Measurements from ENCODE around the gene ADCY4.

The ADCY4 gene

DNA sequence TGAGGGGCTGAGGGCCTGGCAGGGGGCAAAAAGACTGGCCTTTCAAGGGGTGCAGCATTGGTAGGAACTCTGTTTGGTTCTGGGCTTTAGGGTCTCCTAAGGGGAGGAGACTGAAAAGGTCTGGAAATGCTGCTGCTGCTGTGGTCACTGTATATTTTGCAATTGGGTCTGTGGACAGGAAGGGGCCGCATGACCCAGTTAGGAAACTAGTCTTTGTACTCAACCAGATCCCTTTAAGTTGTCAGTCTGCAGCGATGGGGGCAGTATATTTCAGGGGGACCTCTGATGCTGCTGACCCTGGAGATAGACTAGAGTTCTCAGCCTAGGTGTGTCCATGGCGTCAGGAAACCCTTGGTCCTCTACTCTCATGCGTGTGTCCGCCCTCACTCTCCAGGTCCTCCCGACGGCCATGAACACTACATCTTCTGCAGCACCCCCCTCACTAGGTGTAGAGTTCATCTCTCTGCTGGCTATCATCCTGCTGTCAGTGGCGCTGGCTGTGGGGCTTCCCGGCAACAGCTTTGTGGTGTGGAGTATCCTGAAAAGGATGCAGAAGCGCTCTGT, 19.5 kb downstream of the ADCY4 start:
- no peak for DNase-seq

DNA sequence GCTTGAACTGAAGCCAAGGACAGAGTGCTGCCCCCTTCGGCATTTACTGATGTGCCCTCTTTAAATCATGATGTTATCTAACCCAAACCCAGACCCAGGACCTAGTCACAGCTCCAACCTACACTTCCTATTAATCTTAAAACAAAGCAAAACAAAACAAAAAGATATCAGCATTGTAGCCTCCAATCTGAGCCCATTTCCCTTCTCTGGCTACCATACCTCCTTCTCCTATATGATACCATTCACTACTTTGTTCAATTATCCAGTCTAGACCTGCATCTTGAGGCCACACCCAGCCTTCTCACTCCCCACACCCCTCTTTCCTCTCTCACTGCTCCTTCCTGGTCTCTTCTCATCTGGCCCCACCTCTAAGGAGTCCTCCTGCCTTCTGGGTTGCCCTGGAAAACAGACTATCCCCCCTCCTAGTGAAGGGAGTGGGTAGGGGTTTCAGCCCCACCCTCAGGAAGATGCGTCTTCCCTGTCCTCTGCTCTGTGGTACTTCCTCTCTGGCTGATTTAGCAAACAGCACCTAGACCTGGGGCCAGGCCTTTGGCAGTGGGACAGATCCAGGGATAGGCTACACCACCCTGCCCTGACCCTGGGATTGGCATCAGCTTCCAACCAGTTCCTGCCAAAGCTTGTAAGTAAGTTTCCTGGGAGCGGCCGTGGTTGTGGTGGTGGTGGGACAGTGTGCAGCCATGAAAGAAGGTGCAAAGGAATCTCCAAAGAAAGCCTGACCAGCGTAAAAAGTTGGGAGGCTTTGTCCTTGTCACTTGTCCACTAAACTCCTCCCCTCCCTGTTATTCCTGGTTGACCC, 20.3 kb downstream of the ADCY4 start:
- no peak for DNase-seq

DNA sequence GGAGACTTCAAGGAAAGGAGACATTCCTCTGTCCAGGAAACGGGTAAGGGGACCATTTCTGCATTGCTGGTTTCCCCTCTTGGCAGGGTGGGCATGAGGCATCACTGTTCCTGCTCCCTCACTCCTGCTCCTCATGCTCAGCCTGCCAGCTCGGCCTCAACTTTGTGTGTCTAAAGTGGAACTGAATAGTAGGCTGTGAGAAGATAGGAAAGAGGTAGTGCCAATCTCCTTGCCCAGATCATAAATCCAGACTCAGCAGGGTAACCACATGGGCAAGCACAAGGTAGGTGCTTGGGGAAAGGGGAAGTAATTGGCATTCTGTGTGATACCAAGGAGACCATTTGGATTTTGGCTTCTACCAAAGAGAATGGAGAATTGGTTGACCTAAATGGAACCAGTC, 21.0 kb downstream of the ADCY4 start:
- no peak for DNase-seq

DNA sequence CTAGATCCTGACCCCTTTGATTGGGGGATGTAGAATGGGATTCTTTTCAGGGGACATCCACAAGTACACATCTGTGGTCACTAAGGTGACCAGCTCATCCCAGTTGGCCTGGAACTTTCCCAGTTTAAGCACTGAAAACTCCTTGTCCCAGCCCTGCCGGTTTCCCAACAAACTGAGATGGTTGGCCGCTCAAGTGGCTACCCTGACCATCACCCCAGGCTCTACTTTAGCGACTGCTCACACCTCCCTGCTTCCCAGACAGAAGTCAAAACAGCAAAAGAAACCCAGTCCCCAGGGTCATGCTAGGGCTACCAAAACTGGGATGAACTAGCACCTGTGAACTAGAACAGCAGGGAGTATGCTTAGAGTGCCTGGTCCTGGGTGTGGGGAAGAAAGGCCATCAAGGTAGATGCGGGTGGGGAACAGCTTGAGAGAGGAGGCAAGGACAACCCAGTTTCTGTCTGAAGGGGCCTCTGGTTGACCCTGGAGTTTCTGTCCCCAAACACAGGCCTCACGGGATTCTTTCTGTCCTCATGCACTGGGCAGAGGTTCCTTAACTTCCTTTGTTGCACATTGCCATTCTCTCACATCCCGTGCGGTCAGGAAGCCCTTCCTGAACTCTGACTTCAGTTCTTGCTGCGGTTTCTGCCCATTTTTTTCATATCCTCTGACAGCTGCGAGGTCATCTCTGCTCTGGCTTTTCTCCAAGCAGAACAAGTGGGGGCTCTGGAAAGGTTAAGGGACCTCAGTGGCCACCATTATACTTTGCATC, 21.9 kb downstream of the ADCY4 start:
- DNase-seq: peak; percentile 77 to 89 (median 84)

DNA sequence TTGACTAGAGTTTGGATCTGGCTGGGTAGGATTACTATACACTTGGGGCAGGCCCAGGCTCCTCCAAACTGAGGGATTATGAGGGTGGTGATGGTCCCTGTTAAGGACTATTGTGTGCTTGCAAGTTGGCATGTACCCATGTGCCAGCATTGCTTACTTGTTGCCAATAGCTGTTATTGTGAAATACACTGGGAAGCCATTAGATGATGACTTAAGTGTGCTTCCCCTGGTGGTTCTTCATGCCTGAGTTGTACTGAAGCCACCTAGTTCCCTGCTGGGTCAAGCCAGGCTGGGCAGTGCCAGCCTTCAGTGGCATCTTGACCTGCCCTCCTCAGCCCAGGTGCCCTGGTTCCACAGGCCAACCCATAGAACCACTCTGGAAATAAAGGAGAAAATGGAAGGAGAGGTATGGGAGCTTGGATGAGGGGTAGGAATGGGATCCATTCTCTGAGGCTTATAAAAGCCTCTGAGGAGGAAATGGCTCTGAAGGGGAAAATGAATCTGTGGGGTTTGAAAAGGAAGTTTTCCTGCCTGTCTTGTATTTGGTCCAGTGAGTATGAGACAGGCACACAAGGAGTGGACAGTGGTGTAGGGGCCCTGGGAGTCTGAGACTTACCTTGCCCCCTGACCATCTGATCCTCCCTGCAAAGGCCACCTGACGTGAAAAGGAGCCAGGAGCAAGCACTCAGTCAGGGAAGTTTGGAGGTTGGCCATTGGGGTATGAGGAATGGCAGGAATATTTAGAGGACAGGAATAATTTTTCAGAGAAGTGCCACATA, 22.8 kb downstream of the ADCY4 start:
- DNase-seq: peak; percentile 80 to 92 (median 86)

DNA sequence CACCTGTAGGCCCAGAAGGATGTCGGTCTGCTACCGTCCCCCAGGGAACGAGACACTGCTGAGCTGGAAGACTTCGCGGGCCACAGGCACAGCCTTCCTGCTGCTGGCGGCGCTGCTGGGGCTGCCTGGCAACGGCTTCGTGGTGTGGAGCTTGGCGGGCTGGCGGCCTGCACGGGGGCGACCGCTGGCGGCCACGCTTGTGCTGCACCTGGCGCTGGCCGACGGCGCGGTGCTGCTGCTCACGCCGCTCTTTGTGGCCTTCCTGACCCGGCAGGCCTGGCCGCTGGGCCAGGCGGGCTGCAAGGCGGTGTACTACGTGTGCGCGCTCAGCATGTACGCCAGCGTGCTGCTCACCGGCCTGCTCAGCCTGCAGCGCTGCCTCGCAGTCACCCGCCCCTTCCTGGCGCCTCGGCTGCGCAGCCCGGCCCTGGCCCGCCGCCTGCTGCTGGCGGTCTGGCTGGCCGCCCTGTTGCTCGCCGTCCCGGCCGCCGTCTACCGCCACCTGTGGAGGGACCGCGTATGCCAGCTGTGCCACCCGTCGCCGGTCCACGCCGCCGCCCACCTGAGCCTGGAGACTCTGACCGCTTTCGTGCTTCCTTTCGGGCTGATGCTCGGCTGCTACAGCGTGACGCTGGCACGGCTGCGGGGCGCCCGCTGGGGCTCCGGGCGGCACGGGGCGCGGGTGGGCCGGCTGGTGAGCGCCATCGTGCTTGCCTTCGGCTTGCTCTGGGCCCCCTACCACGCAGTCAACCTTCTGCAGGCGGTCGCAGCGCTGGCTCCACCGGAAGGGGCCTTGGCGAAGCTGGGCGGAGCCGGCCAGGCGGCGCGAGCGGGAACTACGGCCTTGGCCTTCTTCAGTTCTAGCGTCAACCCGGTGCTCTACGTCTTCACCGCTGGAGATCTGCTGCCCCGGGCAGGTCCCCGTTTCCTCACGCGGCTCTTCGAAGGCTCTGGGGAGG, 23.9 kb downstream of the ADCY4 start, which contains the start of gene LTB4R:
LTB4R (plus strand) TSS at position 857 of the 959 bp plus-strand sequence. CDS start 4,150 bp downstream, outside the sequence.
- DNase-seq: peak in 2 of 3 donors; percentile 43 to 61

DNA sequence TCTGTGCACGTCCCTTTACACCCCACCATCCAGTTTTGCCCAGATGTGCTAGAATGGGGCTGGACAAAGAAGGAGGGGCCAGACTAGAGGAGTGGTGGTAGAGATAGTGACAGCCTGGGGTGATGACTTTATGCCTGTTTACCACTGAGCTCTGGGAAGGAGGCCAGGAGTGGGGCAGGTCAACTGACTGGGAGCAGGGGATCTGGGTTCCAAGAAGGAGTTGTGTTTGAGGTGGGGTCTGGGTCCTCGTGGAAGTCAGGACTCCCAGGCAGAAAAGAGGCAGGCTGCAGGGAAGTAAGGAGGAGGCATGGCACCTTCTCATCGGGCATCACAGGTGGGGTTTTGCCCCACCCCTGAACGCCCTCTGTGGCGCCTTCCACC, 24.6 kb downstream of the ADCY4 start:
- no peak for DNase-seq

GRCh38 chr14:24309538-24310264, 25.2 kb downstream of the ADCY4 start, which contains the start of gene LTB4R2:
Gene LTB4R2 (plus strand): TSS chr14:24310140. CDS start chr14:24310665, 525 bp downstream.
- DNase-seq: no peak

GRCh38 chr14:24308342-24309124, 26.3 kb downstream of the ADCY4 start:
- no peak for DNase-seq

GRCh38 chr14:24307575-24308341, 27.1 kb downstream of the ADCY4 start, which contains the start of gene CIDEB:
Gene CIDEB (minus strand): TSS chr14:24307977. CDS start chr14:24307858, 119 bp downstream.
- DNase-seq: peak; percentile 89 to 92 (median 90)

DNA sequence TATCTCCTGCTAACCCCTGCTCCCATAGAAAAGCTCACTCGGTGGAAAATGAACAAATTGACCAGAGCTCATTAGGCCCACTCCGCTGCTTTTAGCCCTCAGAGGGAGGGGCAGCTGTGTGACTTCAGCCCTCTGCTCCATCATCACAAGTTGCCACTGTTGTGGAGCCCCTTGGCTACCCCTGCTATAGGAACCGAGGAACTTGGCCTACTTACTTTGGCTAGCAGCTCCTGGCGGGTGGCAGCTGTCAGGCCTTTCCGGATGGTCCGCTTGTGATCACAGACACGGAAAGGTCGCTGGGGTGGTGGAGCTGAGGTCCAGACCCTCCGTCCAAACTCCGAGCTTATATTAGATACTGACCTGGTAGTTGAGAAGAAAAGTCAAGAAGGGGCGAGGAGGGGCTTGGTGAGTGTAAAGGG, 27.7 kb downstream of the ADCY4 start:
- no peak for DNase-seq

DNA sequence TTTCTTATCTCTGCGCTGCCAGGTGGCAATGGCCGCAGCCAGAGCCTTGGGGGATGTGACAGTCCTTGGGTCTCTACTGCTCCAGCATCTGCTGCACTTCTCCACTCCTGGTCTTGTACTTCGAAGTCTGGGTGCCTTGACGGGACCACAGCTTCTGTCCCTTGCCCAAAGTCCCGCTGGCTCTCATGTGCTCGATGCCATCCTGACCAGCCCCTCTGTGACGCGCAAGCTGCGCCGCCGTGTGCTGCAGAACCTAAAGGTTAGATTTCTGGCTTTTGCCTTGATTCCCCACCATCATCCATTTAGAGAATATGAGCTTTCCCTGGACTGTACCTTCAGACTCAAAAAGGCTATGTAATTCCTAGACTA, 30.9 kb downstream of the ADCY4 start:
- DNase-seq: no peak

DNA sequence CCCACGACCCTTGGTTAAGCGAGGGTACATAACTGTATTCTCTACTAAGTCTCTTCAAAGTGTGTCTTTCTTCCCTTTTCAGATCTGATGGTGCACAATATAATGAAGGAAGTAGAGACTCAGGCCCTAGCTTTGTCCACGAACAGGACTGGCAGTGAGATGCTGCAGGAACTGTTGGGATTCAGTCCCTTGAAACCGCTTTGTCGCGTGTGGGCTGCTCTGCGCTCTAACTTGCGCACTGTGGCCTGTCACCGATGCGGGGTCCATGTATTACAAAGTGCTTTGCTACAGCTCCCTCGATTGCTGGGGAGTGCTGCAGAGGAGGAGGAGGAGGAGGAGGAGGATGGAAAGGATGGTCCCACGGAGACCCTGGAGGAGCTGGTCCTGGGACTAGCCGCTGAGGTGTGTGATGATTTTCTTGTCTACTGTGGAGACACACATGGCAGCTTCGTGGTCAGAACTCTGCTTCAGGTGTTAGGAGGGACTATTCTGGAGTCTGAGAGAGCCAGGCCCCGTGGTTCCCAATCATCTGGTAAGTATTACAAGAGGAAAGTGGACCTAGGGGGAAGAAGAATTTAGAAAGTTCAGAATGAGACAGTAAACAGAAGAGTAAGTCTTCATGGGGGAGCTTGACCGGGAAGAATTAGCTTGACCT, 34.4 kb downstream of the ADCY4 start:
- no peak for DNase-seq

- peak; percentile 95 to 97 (median 96) for DNase-seq
These were observed 35.3 kb downstream of the ADCY4 start, which contains the start of the genes DHRS1 and NOP9 for GRCh38 chr14:24299255-24300191. Gene DHRS1 (minus strand): TSS chr14:24299780. CDS start chr14:24299106, 674 bp downstream. Gene NOP9 (plus strand): TSS chr14:24299850. CDS start chr14:24299955, 105 bp downstream.

- DNase-seq: peak; percentile 59 to 75 (median 61)
These were observed 36.0 kb downstream of the ADCY4 start for GRCh38 chr14:24298892-24299254.

GRCh38 chr14:24297190-24297964, 37.5 kb downstream of the ADCY4 start:
- DNase-seq: peak in 2 of 3 donors; percentile 49 to 51

Measured in suppressor macrophage treated with lipopolysaccharide for 1 hour (primary cell).